Mesenchymal stem cell (in vitro differentiated cells and primary cell): Measurements from ENCODE around the gene SLC39A12.
A peak's percentile ranks its signal among the peaks of the same experiment; 100 is the strongest.
"Not testable (repeated sequence)": the region's sequence is repeated elsewhere in the genome, so short reads cannot be mapped to it uniquely, and the experiment has no call there.

Experiments
- DNase-seq: peaks from one replicate; pipeline ENCODE4 v3.0.0-alpha.2; 2013
- H2AFZ ChIP-seq: one replicate; pipeline ENCODE4 v1.6.1; 2013; ENCODE audit warnings: low read depth, mild to moderate bottlenecking, control low read depth, inconsistent platforms, low read length, moderate library complexity
- H2AK5ac ChIP-seq: 2 replicates; pipeline ENCODE4 v1.6.1; 2013; ENCODE audit warnings: low read length, moderate library complexity, mild to moderate bottlenecking, inconsistent platforms; ENCODE audit not compliant: severe bottlenecking
- H2BK120ac ChIP-seq: one replicate; pipeline ENCODE4 v1.6.1; 2013; ENCODE audit warnings: low read depth, mild to moderate bottlenecking, inconsistent platforms, low read length, moderate library complexity
- H2BK12ac ChIP-seq, 2 experiments: one replicate each; pipeline ENCODE4 v1.6.1; 2013; ENCODE audit warnings: inconsistent platforms in 2 of 2, low read length in 2 of 2, mild to moderate bottlenecking in 2 of 2, moderate library complexity in 2 of 2, control low read depth in 1 of 2
- H2BK15ac ChIP-seq: one replicate; pipeline ENCODE4 v1.6.1; 2013; ENCODE audit warnings: mild to moderate bottlenecking, low read depth, inconsistent platforms; ENCODE audit not compliant: poor library complexity, severe bottlenecking
- H2BK5ac ChIP-seq: 2 replicates; pipeline ENCODE4 v1.6.1; 2013; ENCODE audit warnings: low read depth, mild to moderate bottlenecking, low read length, control low read depth, inconsistent platforms; ENCODE audit not compliant: poor library complexity, severe bottlenecking
- H3K14ac ChIP-seq, 2 experiments: one replicate each; pipeline ENCODE4 v1.6.1; 2013; ENCODE audit warnings: inconsistent platforms in 2 of 2, low read length in 2 of 2, control low read depth in 1 of 2, mild to moderate bottlenecking in 1 of 2, moderate library complexity in 1 of 2
- H3K18ac ChIP-seq, 2 experiments: one replicate each; pipeline ENCODE4 v1.6.1; 2013; ENCODE audit warnings: inconsistent platforms in 2 of 2, low read length in 2 of 2, control low read depth in 1 of 2, low read depth in 1 of 2, mild to moderate bottlenecking in 1 of 2
- H3K23ac ChIP-seq, 2 experiments: one replicate each; pipeline ENCODE4 v1.6.1; 2013; ENCODE audit warnings: inconsistent platforms in 2 of 2, low read length in 2 of 2, mild to moderate bottlenecking in 2 of 2, moderate library complexity in 2 of 2, control low read depth in 1 of 2
- H3K27ac ChIP-seq: 2 replicates; pipeline ENCODE4 v1.5.1; 2013; ENCODE audit warnings: mild to moderate bottlenecking, moderate library complexity, low read length, control low read depth, inconsistent platforms; ENCODE audit not compliant: poor library complexity, severe bottlenecking
- H3K27me3 ChIP-seq, 2 experiments: 2 replicates each; pipeline versions ENCODE4 v1.6.1 to v1.7.0; 2013; ENCODE audit warnings: low read length in 2 of 2, mild to moderate bottlenecking in 2 of 2, moderate library complexity in 2 of 2, control low read depth in 1 of 2, inconsistent platforms in 1 of 2; ENCODE audit not compliant: control insufficient read depth in 1 of 2, insufficient read depth in 1 of 2
- H3K36me3 ChIP-seq, 2 experiments: 2 replicates each; pipeline versions ENCODE4 v1.6.1 to v1.7.0; 2013; ENCODE audit warnings: low read length in 2 of 2, control low read depth in 1 of 2, inconsistent platforms in 1 of 2, low read depth in 1 of 2, mild to moderate bottlenecking in 1 of 2; ENCODE audit not compliant: insufficient read depth in 2 of 2, control insufficient read depth in 1 of 2
- H3K4ac ChIP-seq, 2 experiments: one replicate each; pipeline ENCODE4 v1.6.1; 2013; ENCODE audit warnings: inconsistent platforms in 2 of 2, low read length in 2 of 2, mild to moderate bottlenecking in 2 of 2, moderate library complexity in 2 of 2, control low read depth in 1 of 2, low read depth in 1 of 2
- H3K4me1 ChIP-seq: 2 replicates; pipeline ENCODE4 v1.6.1; 2013; ENCODE audit warnings: low read depth, low read length, control low read depth; ENCODE audit not compliant: control insufficient read depth, insufficient read depth
- H3K4me2 ChIP-seq: 2 replicates; pipeline ENCODE4 v1.6.1; 2013; ENCODE audit warnings: low read length, mild to moderate bottlenecking, inconsistent platforms; ENCODE audit not compliant: poor library complexity, severe bottlenecking
- H3K4me3 ChIP-seq, 2 experiments: 2 replicates each; pipeline versions ENCODE4 v1.5.1 to v1.7.0; 2013; ENCODE audit warnings: low read length in 2 of 2, mild to moderate bottlenecking in 2 of 2, control low read depth in 1 of 2, low read depth in 1 of 2; ENCODE audit not compliant: insufficient read depth in 1 of 2
- H3K79me1 ChIP-seq: replicated peaks from 2 replicates; pipeline ENCODE4 v1.6.1; 2013; ENCODE audit warnings: mild to moderate bottlenecking, control low read depth, low read length, inconsistent platforms; ENCODE audit not compliant: poor library complexity, severe bottlenecking
- H3K9ac ChIP-seq: 2 replicates; pipeline ENCODE4 v1.7.0; 2013; ENCODE audit warnings: mild to moderate bottlenecking, low read length, moderate library complexity
- H3K9me3 ChIP-seq: 2 replicates; pipeline ENCODE4 v1.7.0; 2013; ENCODE audit warnings: mild to moderate bottlenecking, low read length; ENCODE audit not compliant: control insufficient read depth
- H4K8ac ChIP-seq: one replicate; pipeline ENCODE4 v1.6.1; 2013; ENCODE audit warnings: inconsistent platforms, mild to moderate bottlenecking, low read length, moderate library complexity
- H4K91ac ChIP-seq: one replicate; pipeline ENCODE4 v1.6.1; 2013; ENCODE audit warnings: mild to moderate bottlenecking, low read length, inconsistent platforms
- WGBS: methylation state at CpG from one replicate; pipeline ENCODE4 v1.1.7; 2013; ENCODE audit warnings: mixed read lengths; 5-methylcytosine and 5-hydroxymethylcytosine counted together

Gene SLC39A12

GRCh38 chr10:17923728-17924127, 28.0 kb upstream of the SLC39A12 start:
- H3K9me3 ChIP-seq = no peaks in the 10 kb centered on the region
- H2BK15ac ChIP-seq = no peak overlapping the region
- no peak overlapping the region for H3K14ac ChIP-seq
- H3K23ac ChIP-seq = no peak overlapping the region
- no peak overlapping the region for H3K4me2 ChIP-seq
- no peak overlapping the region for H4K91ac ChIP-seq
- no peaks in the 10 kb centered on the region for H3K36me3 ChIP-seq
- no peak overlapping the region for H2BK120ac ChIP-seq
- H3K4ac ChIP-seq = no peak overlapping the region
- H2AK5ac ChIP-seq = no peak overlapping the region
- H3K18ac ChIP-seq = no peak overlapping the region
- H2BK5ac ChIP-seq = no peak overlapping the region
- no peak overlapping the region for H2AFZ ChIP-seq
- DNase-seq = peak; percentile 35
- peak overlapping the region; percentile 66 for H3K9ac ChIP-seq
- no peaks in the 10 kb centered on the region for H3K79me1 ChIP-seq
- H2BK12ac ChIP-seq = no peak overlapping the region
- no peak overlapping the region for H4K8ac ChIP-seq
- WGBS = 49% methylated on average over 4 of the region's 4 CpGs
- H3K4me3 ChIP-seq = peak overlapping the region in 1 of 2 experiments; percentile 40
- H3K4me1 ChIP-seq = no peaks in the 10 kb centered on the region
- no peaks in the 10 kb centered on the region for H3K27me3 ChIP-seq
- no peak overlapping the region for H3K27ac ChIP-seq

- no peak overlapping the region for H2BK15ac ChIP-seq
- WGBS = 57% methylated on average over 1 of the region's 3 CpGs
These were observed 8.5 kb upstream of the SLC39A12 start for GRCh38 chr10:17943033-17943745.

GRCh38 chr10:17950269-17950668, 1.4 kb upstream of the SLC39A12 start:
- H2BK12ac ChIP-seq, H2BK5ac ChIP-seq, H4K8ac ChIP-seq, H4K91ac ChIP-seq, H3K4ac ChIP-seq, H3K36me3 ChIP-seq, H3K14ac ChIP-seq, H3K4me3 ChIP-seq, DNase-seq, H2BK15ac ChIP-seq, H3K27me3 ChIP-seq, H3K4me2 ChIP-seq, H3K9ac ChIP-seq, H2AFZ ChIP-seq, H3K79me1 ChIP-seq, H3K27ac ChIP-seq, H3K9me3 ChIP-seq, H3K23ac ChIP-seq, H3K4me1 ChIP-seq, H3K18ac ChIP-seq, H2BK120ac ChIP-seq, H2AK5ac ChIP-seq: not testable (repeated sequence)
- WGBS = 87% methylated on average over 7 of the region's 7 CpGs

More at GRCh38 chr10:17943033-17943745, 8.5 kb upstream of the SLC39A12 start:
- H3K4me2 ChIP-seq = no peak overlapping the region
- H3K4me3 ChIP-seq = no peak overlapping the region
- DNase-seq = no peak
- H2BK5ac ChIP-seq = no peak overlapping the region
- H4K8ac ChIP-seq = no peak overlapping the region
- H2AFZ ChIP-seq = no peak overlapping the region
- H3K36me3 ChIP-seq = no peaks in the 10 kb centered on the region
- no peak overlapping the region for H2BK12ac ChIP-seq
- H3K23ac ChIP-seq = no peak overlapping the region
- H3K27ac ChIP-seq = no peak overlapping the region
- no peak overlapping the region for H3K14ac ChIP-seq
- H3K18ac ChIP-seq = no peak overlapping the region
- no peak overlapping the region for H3K4ac ChIP-seq
- no peak overlapping the region for H3K9ac ChIP-seq
- H2AK5ac ChIP-seq = no peak overlapping the region
- no peaks in the 10 kb centered on the region for H3K4me1 ChIP-seq
- H3K27me3 ChIP-seq = peaks cover 0 to 19% of the 10 kb centered on the region in 2 experiments
- H4K91ac ChIP-seq = no peak overlapping the region
- H3K79me1 ChIP-seq = no peaks in the 10 kb centered on the region
- H3K9me3 ChIP-seq = peaks cover 1% of the 10 kb centered on the region
- H2BK120ac ChIP-seq = no peak overlapping the region

GRCh38 chr10:17950726-17951125, 992 bp upstream of the SLC39A12 start:
- H3K27me3 ChIP-seq = peaks cover 0 to 7% of the 10 kb centered on the region in 2 experiments
- H2AFZ ChIP-seq = no peak overlapping the region
- no peaks in the 10 kb centered on the region for H3K9me3 ChIP-seq
- H2BK120ac ChIP-seq = no peak overlapping the region
- H3K4me3 ChIP-seq = no peak overlapping the region
- no peak overlapping the region for H3K4ac ChIP-seq
- no peak overlapping the region for H4K91ac ChIP-seq
- no peak overlapping the region for H3K4me2 ChIP-seq
- no peak overlapping the region for H3K23ac ChIP-seq
- H2BK15ac ChIP-seq = no peak overlapping the region
- no peak for DNase-seq
- no peaks in the 10 kb centered on the region for H3K36me3 ChIP-seq
- H3K27ac ChIP-seq = no peak overlapping the region
- H4K8ac ChIP-seq = no peak overlapping the region
- no peak overlapping the region for H3K14ac ChIP-seq
- no peak overlapping the region for H2AK5ac ChIP-seq
- H3K18ac ChIP-seq = no peak overlapping the region
- no peak overlapping the region for H2BK12ac ChIP-seq
- no peaks in the 10 kb centered on the region for H3K4me1 ChIP-seq
- no peaks in the 10 kb centered on the region for H3K79me1 ChIP-seq
- WGBS = 91% methylated on average over 22 of the region's 22 CpGs
- H3K9ac ChIP-seq = no peak overlapping the region
- no peak overlapping the region for H2BK5ac ChIP-seq
